HepG2 (cell line): ENCODE results near the gene SLC6A9. TPM values are rescaled to one million over a fixed set of nuclear protein-coding genes. Genes with fewer than 3 reads are reported as not detected.

Experiments
- ATF7-NPFF ChIP-seq: sonication (generic); formaldehyde crosslinking; IDR thresholded peaks from 2 replicates; pipeline ENCODE4 v1.8.1; 2023; ENCODE audit warnings: mild to moderate bottlenecking, low read depth, missing genetic modification reagents, moderate library complexity
- DPF2 ChIP-seq: sonication (generic); formaldehyde crosslinking; IDR thresholded peaks from 2 replicates; pipeline ENCODE4 v1.4.0; 2020; ENCODE audit warnings: mild to moderate bottlenecking, low read depth, missing genetic modification reagents, borderline replicate concordance
- KLF12 ChIP-seq: sonication (generic); formaldehyde crosslinking; IDR thresholded peaks from 2 replicates; pipeline ENCODE4 v1.4.0; 2020; ENCODE audit warnings: missing genetic modification reagents, borderline replicate concordance
- NFRKB ChIP-seq: fragments of 450-650 bp; IDR thresholded peaks from 2 replicates; pipeline ENCODE4 v1.6.1; 2017
- ZBTB21 ChIP-seq: sonication (generic); formaldehyde crosslinking; IDR thresholded peaks from 2 replicates; pipeline ENCODE4 v1.4.0; 2020; ENCODE audit warnings: missing genetic modification reagents
- ZC3H13 ChIP-seq: sonication (generic); formaldehyde crosslinking; IDR thresholded peaks from 2 replicates; pipeline ENCODE4 v1.8.1; 2023; ENCODE audit warnings: mild to moderate bottlenecking, missing genetic modification reagents, moderate library complexity
- ZFP41 ChIP-seq: sonication (generic); formaldehyde crosslinking; IDR thresholded peaks from 2 replicates; pipeline ENCODE4 v1.4.0; 2020; ENCODE audit warnings: mild to moderate bottlenecking, missing genetic modification reagents, borderline replicate concordance
- ZIK1 ChIP-seq: sonication (generic); formaldehyde crosslinking; IDR thresholded peaks from 2 replicates; pipeline ENCODE4 v1.5.0; 2020; ENCODE audit warnings: mild to moderate bottlenecking, low read depth, missing genetic modification reagents, borderline replicate concordance
- ZNF282 ChIP-seq: fragments of 450-650 bp; IDR thresholded peaks from 2 replicates; pipeline ENCODE4 v1.6.1; 2018; ENCODE audit not compliant: partially characterized antibody
- polyA plus RNA-seq, 8 experiments: library from polyadenylated mRNA; depleted of rRNA in 3 of 8; stranded (reverse) in 7 of 8; unstranded in 1 of 8; fragments of >200 nt; fragmentation: Illumina TruSeq in 4 of 8; extraction: Trizol in 4 of 8; gene quantifications; 2 replicates each; pipeline versions ENCODE4 v1.2.1 to v1.2.3, GENCODE V29; 2011 to 2016; ENCODE audit warnings: low read depth in 4 of 8, missing spikeins in 1 of 8, mixed read lengths in 1 of 8; ENCODE audit not compliant: insufficient read depth in 1 of 8
- total RNA-seq, 5 experiments: library from RNA; depleted of rRNA; stranded (reverse); fragments of >200 nt; fragmentation: Illumina TruSeq; extraction: Trizol; gene quantifications; 2 replicates each; pipeline ENCODE4 v1.2.3, GENCODE V29; 2016; ENCODE audit warnings: low read depth in 1 of 5
- TF ChIP-seq, protein P1 (sequence below): IDR thresholded peaks from 2 replicates; pipeline ENCODE4 v1.6.1; 2016; ENCODE audit warnings: missing compliant biosample characterization, missing genetic modification reagents, borderline replicate concordance
- TF ChIP-seq, protein P2 (sequence below): sonication (generic); formaldehyde crosslinking; IDR thresholded peaks from 2 replicates; pipeline ENCODE4 v1.5.1; 2020; ENCODE audit warnings: missing genetic modification reagents, mild to moderate bottlenecking, borderline replicate concordance
- TF ChIP-seq, protein P3 (sequence below): sonication (generic); formaldehyde crosslinking; IDR thresholded peaks from 2 replicates; pipeline ENCODE4 v1.8.1; 2023; ENCODE audit warnings: mild to moderate bottlenecking, moderate library complexity, missing genetic modification reagents
- TF ChIP-seq, protein P4 (sequence below): sonication (generic); formaldehyde crosslinking; IDR thresholded peaks from 2 replicates; pipeline ENCODE4 v1.8.0; 2023; ENCODE audit warnings: mild to moderate bottlenecking, missing genetic modification reagents
- TF ChIP-seq, protein P5 (sequence below): sonication (generic); formaldehyde crosslinking; IDR thresholded peaks from 2 replicates; pipeline ENCODE4 v1.4.0; 2020; ENCODE audit warnings: missing genetic modification reagents
- TF ChIP-seq, protein P6 (sequence below): sonication (generic); formaldehyde crosslinking; IDR thresholded peaks from 2 replicates; pipeline ENCODE4 v1.8.0; 2022; ENCODE audit warnings: missing genetic modification reagents, low read depth, mild to moderate bottlenecking, borderline replicate concordance
- TF ChIP-seq, protein P7 (sequence below): sonication (generic); formaldehyde crosslinking; IDR thresholded peaks from 2 replicates; pipeline ENCODE4 v1.4.0; 2020; ENCODE audit warnings: missing genetic modification reagents
- TF ChIP-seq, protein P8 (sequence below): sonication (generic); formaldehyde crosslinking; conservative IDR thresholded peaks from 2 replicates; pipeline ENCODE4 v1.4.0; 2020; ENCODE audit warnings: missing genetic modification reagents

The SLC6A9 gene
- total and polyA plus RNA-seq, 2 of the 13 experiments (the other 11 are each of a cell fraction or from before 2014, with no cell fraction given) = 8.5 to 9.9 TPM

DNA sequence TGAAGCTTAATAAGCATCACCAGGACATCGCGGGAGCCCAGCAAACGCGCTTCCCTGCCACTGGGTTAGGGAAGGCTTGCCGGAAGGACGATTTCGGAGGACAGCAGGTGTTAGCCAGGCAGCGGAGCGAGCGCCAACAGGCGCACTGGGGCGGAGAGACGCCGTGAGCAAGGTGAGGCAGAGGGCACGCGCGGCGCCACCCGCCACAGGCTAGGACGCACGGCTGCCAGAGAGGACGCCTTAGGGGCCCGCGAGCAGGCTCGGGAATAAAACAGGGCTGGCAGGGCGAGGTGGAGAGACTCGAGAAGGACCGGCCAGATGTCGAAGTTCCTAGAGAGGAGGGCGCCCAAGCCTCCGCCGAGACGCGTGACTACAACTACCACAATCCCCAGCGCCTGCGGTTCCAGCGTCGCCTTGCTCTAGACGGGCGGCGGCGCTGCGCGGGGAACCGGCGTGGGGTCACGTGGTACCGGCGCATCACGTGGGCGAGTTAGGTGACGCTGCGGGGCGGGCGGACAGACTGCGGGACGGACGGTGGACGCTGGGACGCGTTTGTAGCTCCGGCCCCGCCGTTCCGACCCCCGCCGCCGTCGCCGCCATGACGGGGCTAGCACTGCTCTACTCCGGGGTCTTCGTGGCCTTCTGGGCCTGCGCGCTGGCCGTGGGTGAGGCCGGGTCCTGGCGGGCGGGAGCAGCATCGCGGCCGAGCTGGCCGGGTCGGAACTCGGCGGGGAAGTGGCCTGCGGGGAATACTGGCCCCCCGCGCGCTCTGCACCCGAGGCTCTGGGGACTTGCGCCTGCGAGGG lies 56.6 kb downstream of the SLC6A9 start, which contains the start of gene ATP6V0B (continued):
- TF ChIP-seq, protein P1, sequence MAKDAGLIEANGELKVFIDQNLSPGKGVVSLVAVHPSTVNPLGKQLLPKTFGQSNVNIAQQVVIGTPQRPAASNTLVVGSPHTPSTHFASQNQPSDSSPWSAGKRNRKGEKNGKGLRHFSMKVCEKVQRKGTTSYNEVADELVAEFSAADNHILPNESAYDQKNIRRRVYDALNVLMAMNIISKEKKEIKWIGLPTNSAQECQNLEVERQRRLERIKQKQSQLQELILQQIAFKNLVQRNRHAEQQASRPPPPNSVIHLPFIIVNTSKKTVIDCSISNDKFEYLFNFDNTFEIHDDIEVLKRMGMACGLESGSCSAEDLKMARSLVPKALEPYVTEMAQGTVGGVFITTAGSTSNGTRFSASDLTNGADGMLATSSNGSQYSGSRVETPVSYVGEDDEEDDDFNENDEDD (CRISPR knock-in tag) = peak; percentile 92
- TF ChIP-seq, protein P2, sequence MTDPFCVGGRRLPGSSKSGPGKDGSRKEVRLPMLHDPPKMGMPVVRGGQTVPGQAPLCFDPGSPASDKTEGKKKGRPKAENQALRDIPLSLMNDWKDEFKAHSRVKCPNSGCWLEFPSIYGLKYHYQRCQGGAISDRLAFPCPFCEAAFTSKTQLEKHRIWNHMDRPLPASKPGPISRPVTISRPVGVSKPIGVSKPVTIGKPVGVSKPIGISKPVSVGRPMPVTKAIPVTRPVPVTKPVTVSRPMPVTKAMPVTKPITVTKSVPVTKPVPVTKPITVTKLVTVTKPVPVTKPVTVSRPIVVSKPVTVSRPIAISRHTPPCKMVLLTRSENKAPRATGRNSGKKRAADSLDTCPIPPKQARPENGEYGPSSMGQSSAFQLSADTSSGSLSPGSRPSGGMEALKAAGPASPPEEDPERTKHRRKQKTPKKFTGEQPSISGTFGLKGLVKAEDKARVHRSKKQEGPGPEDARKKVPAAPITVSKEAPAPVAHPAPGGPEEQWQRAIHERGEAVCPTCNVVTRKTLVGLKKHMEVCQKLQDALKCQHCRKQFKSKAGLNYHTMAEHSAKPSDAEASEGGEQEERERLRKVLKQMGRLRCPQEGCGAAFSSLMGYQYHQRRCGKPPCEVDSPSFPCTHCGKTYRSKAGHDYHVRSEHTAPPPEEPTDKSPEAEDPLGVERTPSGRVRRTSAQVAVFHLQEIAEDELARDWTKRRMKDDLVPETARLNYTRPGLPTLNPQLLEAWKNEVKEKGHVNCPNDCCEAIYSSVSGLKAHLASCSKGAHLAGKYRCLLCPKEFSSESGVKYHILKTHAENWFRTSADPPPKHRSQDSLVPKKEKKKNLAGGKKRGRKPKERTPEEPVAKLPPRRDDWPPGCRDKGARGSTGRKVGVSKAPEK (CRISPR knock-in tag) = no peak
- peak; percentile 5; the same call in 1 of the 2 replicates for TF ChIP-seq ATF7-NPFF
- TF ChIP-seq, protein P3, sequence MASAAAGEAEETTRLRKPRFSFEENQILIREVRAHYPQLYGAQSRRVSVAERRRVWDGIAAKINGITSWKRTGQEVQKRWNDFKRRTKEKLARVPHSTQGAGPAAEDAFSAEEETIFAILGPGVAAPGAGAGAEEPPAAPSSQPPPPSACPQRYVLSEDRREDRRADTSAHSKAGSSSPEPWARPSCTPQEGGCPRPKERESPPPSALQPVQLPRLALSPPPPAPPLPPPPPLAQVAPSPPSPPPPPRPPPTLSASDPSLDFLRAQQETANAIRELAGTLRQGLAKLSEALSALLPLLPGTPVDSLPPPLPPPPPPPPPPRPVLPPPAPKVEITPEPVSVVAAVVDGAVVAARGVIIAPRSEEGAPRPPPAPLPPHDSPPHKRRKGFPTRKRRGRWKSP (CRISPR knock-in tag) = peak; percentile 78
- TF ChIP-seq ZC3H13 (CRISPR knock-in tag) = peak; percentile 74; the same call in 1 of the 2 replicates
- no peak for TF ChIP-seq NFRKB
- TF ChIP-seq KLF12 (CRISPR knock-in tag) = no peak
- TF ChIP-seq, protein P4, sequence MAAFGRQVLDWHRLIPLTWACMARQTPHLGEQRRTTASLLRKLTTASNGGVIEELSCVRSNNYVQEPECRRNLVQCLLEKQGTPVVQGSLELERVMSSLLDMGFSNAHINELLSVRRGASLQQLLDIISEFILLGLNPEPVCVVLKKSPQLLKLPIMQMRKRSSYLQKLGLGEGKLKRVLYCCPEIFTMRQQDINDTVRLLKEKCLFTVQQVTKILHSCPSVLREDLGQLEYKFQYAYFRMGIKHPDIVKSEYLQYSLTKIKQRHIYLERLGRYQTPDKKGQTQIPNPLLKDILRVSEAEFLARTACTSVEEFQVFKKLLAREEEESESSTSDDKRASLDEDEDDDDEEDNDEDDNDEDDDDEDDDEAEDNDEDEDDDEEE (CRISPR knock-in tag) = no peak; the same call in 1 of the 2 replicates
- TF ChIP-seq, protein P5, sequence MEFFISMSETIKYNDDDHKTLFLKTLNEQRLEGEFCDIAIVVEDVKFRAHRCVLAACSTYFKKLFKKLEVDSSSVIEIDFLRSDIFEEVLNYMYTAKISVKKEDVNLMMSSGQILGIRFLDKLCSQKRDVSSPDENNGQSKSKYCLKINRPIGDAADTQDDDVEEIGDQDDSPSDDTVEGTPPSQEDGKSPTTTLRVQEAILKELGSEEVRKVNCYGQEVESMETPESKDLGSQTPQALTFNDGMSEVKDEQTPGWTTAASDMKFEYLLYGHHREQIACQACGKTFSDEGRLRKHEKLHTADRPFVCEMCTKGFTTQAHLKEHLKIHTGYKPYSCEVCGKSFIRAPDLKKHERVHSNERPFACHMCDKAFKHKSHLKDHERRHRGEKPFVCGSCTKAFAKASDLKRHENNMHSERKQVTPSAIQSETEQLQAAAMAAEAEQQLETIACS (CRISPR knock-in tag) = peak; percentile 54
- TF ChIP-seq, protein P6, sequence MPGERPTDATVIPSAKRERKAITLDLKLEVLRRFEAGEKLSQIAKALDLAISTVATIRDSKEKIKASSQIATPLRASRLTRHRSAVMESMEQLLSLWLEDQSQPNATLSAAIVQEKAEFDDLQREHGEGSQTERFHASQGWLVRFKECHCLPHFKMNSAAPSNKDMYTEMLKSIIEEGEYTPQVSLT = no peak
- peak; percentile 65; the same call in 1 of the 2 replicates for TF ChIP-seq ZIK1
- TF ChIP-seq, protein P7, sequence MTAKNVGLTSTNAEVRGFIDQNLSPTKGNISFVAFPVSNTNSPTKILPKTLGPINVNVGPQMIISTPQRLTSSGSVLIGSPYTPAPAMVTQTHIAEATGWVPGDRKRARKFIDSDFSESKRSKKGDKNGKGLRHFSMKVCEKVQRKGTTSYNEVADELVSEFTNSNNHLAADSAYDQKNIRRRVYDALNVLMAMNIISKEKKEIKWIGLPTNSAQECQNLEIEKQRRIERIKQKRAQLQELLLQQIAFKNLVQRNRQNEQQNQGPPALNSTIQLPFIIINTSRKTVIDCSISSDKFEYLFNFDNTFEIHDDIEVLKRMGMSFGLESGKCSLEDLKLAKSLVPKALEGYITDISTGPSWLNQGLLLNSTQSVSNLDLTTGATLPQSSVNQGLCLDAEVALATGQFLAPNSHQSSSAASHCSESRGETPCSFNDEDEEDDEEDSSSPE (CRISPR knock-in tag) = peak; percentile 86
- TF ChIP-seq ZFP41 (CRISPR knock-in tag) = no peak
- 0 out of 2 replicates have a peak, but pooled peaks have one; percentile 19 for TF ChIP-seq ZBTB21 (CRISPR knock-in tag)
- no peak for TF ChIP-seq DPF2 (CRISPR knock-in tag)
- no peak for TF ChIP-seq ZNF282
- TF ChIP-seq, protein P8, sequence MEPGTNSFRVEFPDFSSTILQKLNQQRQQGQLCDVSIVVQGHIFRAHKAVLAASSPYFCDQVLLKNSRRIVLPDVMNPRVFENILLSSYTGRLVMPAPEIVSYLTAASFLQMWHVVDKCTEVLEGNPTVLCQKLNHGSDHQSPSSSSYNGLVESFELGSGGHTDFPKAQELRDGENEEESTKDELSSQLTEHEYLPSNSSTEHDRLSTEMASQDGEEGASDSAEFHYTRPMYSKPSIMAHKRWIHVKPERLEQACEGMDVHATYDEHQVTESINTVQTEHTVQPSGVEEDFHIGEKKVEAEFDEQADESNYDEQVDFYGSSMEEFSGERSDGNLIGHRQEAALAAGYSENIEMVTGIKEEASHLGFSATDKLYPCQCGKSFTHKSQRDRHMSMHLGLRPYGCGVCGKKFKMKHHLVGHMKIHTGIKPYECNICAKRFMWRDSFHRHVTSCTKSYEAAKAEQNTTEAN (CRISPR knock-in tag) = 0 out of 2 replicates have a peak, but pooled peaks have one; percentile 26
